ENCODE data around the gene STEAP4.

STEAP4 gene

GRCh38 chr7:88306590-88307048, at the start of gene STEAP4:
TSS of gene STEAP4 (minus strand) at chr7:88306894. CDS start at chr7:88284269, 22,625 bp downstream.
- DNase-seq (ENCODE audit: extremely low read depth, low read depth), result peak; percentile 18
- no peak for TF ChIP-seq CTCF (IDR thresholded peaks at IDR 0.05; ENCODE audit: low read depth, low read length)

- no peak for DNase-seq (ENCODE audit: extremely low read depth, low read depth)
Observed at GRCh38 chr7:88355011-88355410, 48.3 kb upstream of the STEAP4 start.

GRCh38 chr7:88350118-88350517, 43.4 kb upstream of the STEAP4 start:
- DNase-seq (ENCODE audit: extremely low read depth, low read depth), result no peak
- TF ChIP-seq CTCF (IDR thresholded peaks at IDR 0.05; ENCODE audit: low read depth, low read length), result no peak

More at GRCh38 chr7:88355011-88355410, 48.3 kb upstream of the STEAP4 start:
- no peak for TF ChIP-seq CTCF (IDR thresholded peaks at IDR 0.05; ENCODE audit: low read depth, low read length)

GRCh38 chr7:88347517-88347916, 40.8 kb upstream of the STEAP4 start:
- TF ChIP-seq CTCF (IDR thresholded peaks at IDR 0.05; ENCODE audit: low read depth, low read length), result no peak
- no peak for DNase-seq (ENCODE audit: extremely low read depth, low read depth)

GRCh38 chr7:88347090-88347489, 40.4 kb upstream of the STEAP4 start:
- no peak for TF ChIP-seq CTCF (IDR thresholded peaks at IDR 0.05; ENCODE audit: low read depth, low read length)
- DNase-seq (ENCODE audit: extremely low read depth, low read depth), result no peak

GRCh38 chr7:88346357-88346756, 39.7 kb upstream of the STEAP4 start:
- TF ChIP-seq CTCF (IDR thresholded peaks at IDR 0.05; ENCODE audit: low read depth, low read length), result no peak

GRCh38 chr7:88344956-88345832, 38.5 kb upstream of the STEAP4 start:
- no peak for DNase-seq (ENCODE audit: extremely low read depth, low read depth)
- peak; percentile 50 for TF ChIP-seq CTCF (IDR thresholded peaks at IDR 0.05; ENCODE audit: low read depth, low read length)

More at GRCh38 chr7:88346357-88346756, 39.7 kb upstream of the STEAP4 start:
- no peak for DNase-seq (ENCODE audit: extremely low read depth, low read depth)
